Parathyroid adenoma (tissue), 2 donors: Measurements from ENCODE around the gene GGN.

ENCODE experiments used
- H2AFZ ChIP-seq: fragments of 300-600 bp; sonication (generic); one replicate; pipeline ENCODE4 v1.7.0; 2017; ENCODE audit warnings: antibody characterized with exemption, mild to moderate bottlenecking
- H3K27ac ChIP-seq: fragments of 300-600 bp; sonication (generic); one replicate; pipeline ENCODE4 v1.7.0; 2017
- H3K27me3 ChIP-seq: fragments of 300-600 bp; sonication (generic); one replicate; pipeline ENCODE4 v1.7.0; 2017; ENCODE audit warnings: low read length; ENCODE audit not compliant: control insufficient read depth, insufficient read depth
- H3K36me3 ChIP-seq: fragments of 300-600 bp; sonication (generic); one replicate; pipeline ENCODE4 v1.7.0; 2017; ENCODE audit warnings: low read length; ENCODE audit not compliant: control insufficient read depth, insufficient read depth
- H3K4me1 ChIP-seq: fragments of 300-600 bp; sonication (generic); one replicate; pipeline ENCODE4 v1.7.0; 2017; ENCODE audit warnings: control low read depth
- H3K4me2 ChIP-seq: fragments of 300-600 bp; sonication (generic); one replicate; pipeline ENCODE4 v1.7.0; 2017; ENCODE audit warnings: low read length
- H3K4me3 ChIP-seq: fragments of 300-600 bp; sonication (generic); one replicate; pipeline ENCODE4 v1.7.0; 2017; ENCODE audit warnings: low read depth, low read length
- H3K79me2 ChIP-seq: fragments of 300-600 bp; sonication (generic); one replicate; pipeline ENCODE4 v1.7.0; 2017; ENCODE audit warnings: control low read depth
- H3K9ac ChIP-seq: fragments of 300-600 bp; sonication (generic); one replicate; pipeline ENCODE4 v1.7.0; 2017; ENCODE audit warnings: mild to moderate bottlenecking
- H3K9me3 ChIP-seq: fragments of 300-600 bp; sonication (generic); one replicate; pipeline ENCODE4 v1.7.0; 2017; ENCODE audit warnings: low read length; ENCODE audit not compliant: control insufficient read depth
- CTCF ChIP-seq: fragments of 300-600 bp; sonication (generic); IDR thresholded peaks from one replicate; pipeline ENCODE4 v1.7.0; 2017; ENCODE audit warnings: antibody characterized with exemption, mild to moderate bottlenecking
- donor health status: primary hyperparathyroidism.

The GGN gene

GRCh38 chr19:38387550-38388348, at the start of gene GGN:
TSS of gene GGN (minus strand) at chr19:38388034. CDS start at chr19:38387261, 773 bp downstream.
- Histone ChIP-seq H2AFZ (peak within 1 kb of the TSS; percentile 88), H3K36me3 (no peaks in the 10 kb centered on the region), H3K4me1 (no peaks in the 10 kb centered on the region), H3K4me2 (peak within 1 kb of the TSS; percentile 99), H3K27ac (peak within 1 kb of the TSS; percentile 74), H3K79me2 (no peaks in the 10 kb centered on the region), H3K4me3 (peak within 1 kb of the TSS; percentile 87), H3K27me3 (no peaks in the 10 kb centered on the region), H3K9me3 (no peaks in the 10 kb centered on the region), H3K9ac (no peak within 1 kb of the TSS)
- no peak for TF ChIP-seq CTCF

- H3K36me3 ChIP-seq: no peaks in the 10 kb centered on the region
- H2AFZ ChIP-seq: no peak overlapping the region
- no peak overlapping the region for H3K4me3 ChIP-seq
- H3K4me2 ChIP-seq: no peak overlapping the region
- H3K27ac ChIP-seq: no peak overlapping the region
- H3K27me3 ChIP-seq: no peaks in the 10 kb centered on the region
- no peaks in the 10 kb centered on the region for H3K79me2 ChIP-seq
- H3K9me3 ChIP-seq: no peaks in the 10 kb centered on the region
- no peak overlapping the region for H3K9ac ChIP-seq
- H3K4me1 ChIP-seq: peaks cover 5% of the 10 kb centered on the region
- TF ChIP-seq CTCF: no peak
These were observed 49.5 kb upstream of the GGN start for GRCh38 chr19:38437295-38437694.

- H3K9ac ChIP-seq: no peak overlapping the region
- H3K4me3 ChIP-seq: peak overlapping the region; percentile 45
- no peaks in the 10 kb centered on the region for H3K36me3 ChIP-seq
- no peak overlapping the region for H3K27ac ChIP-seq
- H3K27me3 ChIP-seq: no peaks in the 10 kb centered on the region
- TF ChIP-seq CTCF: no peak
- H3K79me2 ChIP-seq: no peaks in the 10 kb centered on the region
- no peaks in the 10 kb centered on the region for H3K9me3 ChIP-seq
- H3K4me2 ChIP-seq: peak overlapping the region; percentile 81
- H3K4me1 ChIP-seq: peaks cover 5% of the 10 kb centered on the region
- peak overlapping the region; percentile 33 for H2AFZ ChIP-seq
These were observed 46.8 kb upstream of the GGN start for GRCh38 chr19:38434549-38435051.

- no peak within 1 kb of the TSS for H3K9ac ChIP-seq
- no peaks in the 10 kb centered on the region for H3K36me3 ChIP-seq
- H2AFZ ChIP-seq: peak within 1 kb of the TSS; percentile 70
- H3K4me2 ChIP-seq: peak within 1 kb of the TSS; percentile 81
- H3K27ac ChIP-seq: no peak within 1 kb of the TSS
- H3K4me1 ChIP-seq: peaks cover 5% of the 10 kb centered on the region
- H3K9me3 ChIP-seq: no peaks in the 10 kb centered on the region
- H3K79me2 ChIP-seq: no peaks in the 10 kb centered on the region
- TF ChIP-seq CTCF: no peak
- no peaks in the 10 kb centered on the region for H3K27me3 ChIP-seq
- peak within 1 kb of the TSS; percentile 45 for H3K4me3 ChIP-seq
These were observed 45.5 kb upstream of the GGN start, which contains the start of gene RYR1 for GRCh38 chr19:38433268-38433733. TSS of gene RYR1 (plus strand) at chr19:38433691. CDS start at chr19:38433830, 139 bp downstream.
